Measurements from ENCODE around the gene KRT9.

GRCh38 chr17:41549596-41550039, 22.2 kb downstream of the KRT9 start:
- TF ChIP-seq CTCF (IDR thresholded peaks at IDR 0.05; ENCODE audit: poor library complexity) (no peak), EZH2phosphoT487 (IDR thresholded peaks at IDR 0.05; ENCODE audit: low read depth, severe bottlenecking, unreplicated experiment) (no peak), EZH2 (IDR thresholded peaks at IDR 0.05; ENCODE audit: borderline replicate concordance) (no peak)

All from hepatocyte (in vitro differentiated cells).